RPMI8226 (cell line): ENCODE measurements around the gene INPP5E.
A peak's percentile ranks its signal among the peaks of the same experiment; 100 is the strongest.
"Not testable (repeated sequence)": the region's sequence is repeated elsewhere in the genome, so short reads cannot be mapped to it uniquely, and the experiment has no call there.

ENCODE experiments used
- DNase-seq: peaks from one replicate; pipeline ENCODE4 v3.0.0-alpha.2; 2015

Gene INPP5E

GRCh38 chr9:136429075-136429628 lies 10.5 kb downstream of the INPP5E start:
- no peak for DNase-seq

GRCh38 chr9:136426787-136427186 lies 12.9 kb downstream of the INPP5E start:
- DNase-seq = no peak

- DNase-seq = not testable (repeated sequence)
These were observed 14.3 kb downstream of the INPP5E start for GRCh38 chr9:136425367-136425766.

GRCh38 chr9:136424750-136425362 lies 14.8 kb downstream of the INPP5E start:
- no peak for DNase-seq

GRCh38 chr9:136423432-136424146 lies 16.1 kb downstream of the INPP5E start:
- no peak for DNase-seq

- DNase-seq = no peak
These were observed 16.8 kb downstream of the INPP5E start for GRCh38 chr9:136422876-136423275.

GRCh38 chr9:136421791-136422190 lies 17.9 kb downstream of the INPP5E start:
- DNase-seq = no peak

GRCh38 chr9:136419092-136419420 lies 20.6 kb downstream of the INPP5E start:
- no peak for DNase-seq

GRCh38 chr9:136418182-136419091 lies 21.2 kb downstream of the INPP5E start:
- DNase-seq = no peak

- DNase-seq = no peak
These were observed 22.7 kb downstream of the INPP5E start for GRCh38 chr9:136416914-136417313.

- no peak for DNase-seq
These were observed 23.2 kb downstream of the INPP5E start for GRCh38 chr9:136416427-136416826.

GRCh38 chr9:136412962-136413361 lies 26.7 kb downstream of the INPP5E start:
- DNase-seq = no peak

GRCh38 chr9:136411378-136411777 lies 28.3 kb downstream of the INPP5E start:
- DNase-seq = no peak

- peak; percentile 97 for DNase-seq
These were observed 29.0 kb downstream of the INPP5E start, which contains the start of the genes ENTR1 and PMPCA for GRCh38 chr9:136410500-136411287. Gene ENTR1 (minus strand): TSS chr9:136410614. CDS start chr9:136410397, 217 bp downstream. Gene PMPCA (plus strand): TSS chr9:136410658. CDS start chr9:136410669, 11 bp downstream.

- DNase-seq = peak; percentile 75
These were observed 29.8 kb downstream of the INPP5E start for GRCh38 chr9:136409557-136410455.

GRCh38 chr9:136407911-136408310 lies 31.7 kb downstream of the INPP5E start:
- no peak for DNase-seq

GRCh38 chr9:136407061-136407460 lies 32.6 kb downstream of the INPP5E start:
- not testable (repeated sequence) for DNase-seq

- not testable (repeated sequence) for DNase-seq
These were observed 33.7 kb downstream of the INPP5E start for GRCh38 chr9:136405904-136406303.

GRCh38 chr9:136405481-136405880 lies 34.2 kb downstream of the INPP5E start:
- no peak for DNase-seq

- no peak for DNase-seq
These were observed 34.9 kb downstream of the INPP5E start for GRCh38 chr9:136404801-136405136.
